RWPE2 (cell line): ENCODE measurements around the gene PADI3.

Experiments
- ATAC-seq: fragments of 200-7000 bp; cut with Tn5 transposase; 3 replicates; pipeline ENCODE4 v1.9.1; 2021; ENCODE audit warnings: low read depth
- DNase-seq: peaks from one replicate; pipeline ENCODE4 v3.0.0-alpha.2; 2020; ENCODE audit warnings: low spot score
- H3K27ac ChIP-seq: fragments of 450-650 bp; 2 replicates; pipeline ENCODE4 v1.5.1; 2017; ENCODE audit warnings: mild to moderate bottlenecking; ENCODE audit not compliant: poor library complexity, severe bottlenecking
- H3K27me3 ChIP-seq: fragments of 250-450 bp; sonication (Bioruptor Pico); 2 replicates; pipeline ENCODE4 v1.5.1; 2021; ENCODE audit warnings: mild to moderate bottlenecking, moderate library complexity; ENCODE audit not compliant: insufficient read depth, poor library complexity, severe bottlenecking
- H3K36me3 ChIP-seq: fragments of 250-450 bp; sonication (Bioruptor Pico); 2 replicates; pipeline ENCODE4 v1.5.1; 2020; ENCODE audit warnings: low read depth, mild to moderate bottlenecking, moderate library complexity
- H3K4me1 ChIP-seq: fragments of 250-450 bp; sonication (Bioruptor Pico); 2 replicates; pipeline ENCODE4 v1.5.1; 2021; ENCODE audit warnings: mild to moderate bottlenecking, moderate library complexity; ENCODE audit not compliant: insufficient read depth, poor library complexity, severe bottlenecking
- H3K4me3 ChIP-seq: fragments of 250-450 bp; sonication (Bioruptor Pico); 2 replicates; pipeline ENCODE4 v1.5.1; 2021; ENCODE audit warnings: mild to moderate bottlenecking, moderate library complexity; ENCODE audit not compliant: severe bottlenecking
- H3K9me3 ChIP-seq: fragments of 250-450 bp; sonication (Bioruptor Pico); 2 replicates; pipeline ENCODE4 v1.5.1; 2021; ENCODE audit warnings: mild to moderate bottlenecking, moderate library complexity; ENCODE audit not compliant: severe bottlenecking
- TF ChIP-seq, protein P1 (sequence below): fragments of 450-650 bp; IDR thresholded peaks from one replicate; pipeline ENCODE4 v1.5.1; 2017; ENCODE audit warnings: mild to moderate bottlenecking, moderate library complexity; ENCODE audit not compliant: poor library complexity, severe bottlenecking

Gene PADI3

GRCh38 chr1:17213782-17214148, 35.1 kb upstream of the PADI3 start:
- H3K27me3 ChIP-seq, result no peaks in the 10 kb centered on the region
- TF ChIP-seq, protein P1, sequence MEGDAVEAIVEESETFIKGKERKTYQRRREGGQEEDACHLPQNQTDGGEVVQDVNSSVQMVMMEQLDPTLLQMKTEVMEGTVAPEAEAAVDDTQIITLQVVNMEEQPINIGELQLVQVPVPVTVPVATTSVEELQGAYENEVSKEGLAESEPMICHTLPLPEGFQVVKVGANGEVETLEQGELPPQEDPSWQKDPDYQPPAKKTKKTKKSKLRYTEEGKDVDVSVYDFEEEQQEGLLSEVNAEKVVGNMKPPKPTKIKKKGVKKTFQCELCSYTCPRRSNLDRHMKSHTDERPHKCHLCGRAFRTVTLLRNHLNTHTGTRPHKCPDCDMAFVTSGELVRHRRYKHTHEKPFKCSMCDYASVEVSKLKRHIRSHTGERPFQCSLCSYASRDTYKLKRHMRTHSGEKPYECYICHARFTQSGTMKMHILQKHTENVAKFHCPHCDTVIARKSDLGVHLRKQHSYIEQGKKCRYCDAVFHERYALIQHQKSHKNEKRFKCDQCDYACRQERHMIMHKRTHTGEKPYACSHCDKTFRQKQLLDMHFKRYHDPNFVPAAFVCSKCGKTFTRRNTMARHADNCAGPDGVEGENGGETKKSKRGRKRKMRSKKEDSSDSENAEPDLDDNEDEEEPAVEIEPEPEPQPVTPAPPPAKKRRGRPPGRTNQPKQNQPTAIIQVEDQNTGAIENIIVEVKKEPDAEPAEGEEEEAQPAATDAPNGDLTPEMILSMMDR, result no peak
- no peaks in the 10 kb centered on the region for H3K36me3 ChIP-seq
- H3K4me3 ChIP-seq, result no peak overlapping the region
- no peak for ATAC-seq
- H3K4me1 ChIP-seq, result peaks cover 58% of the 10 kb centered on the region
- no peak for DNase-seq
- peak overlapping the region; percentile 91 for H3K27ac ChIP-seq
- no peaks in the 10 kb centered on the region for H3K9me3 ChIP-seq

DNA sequence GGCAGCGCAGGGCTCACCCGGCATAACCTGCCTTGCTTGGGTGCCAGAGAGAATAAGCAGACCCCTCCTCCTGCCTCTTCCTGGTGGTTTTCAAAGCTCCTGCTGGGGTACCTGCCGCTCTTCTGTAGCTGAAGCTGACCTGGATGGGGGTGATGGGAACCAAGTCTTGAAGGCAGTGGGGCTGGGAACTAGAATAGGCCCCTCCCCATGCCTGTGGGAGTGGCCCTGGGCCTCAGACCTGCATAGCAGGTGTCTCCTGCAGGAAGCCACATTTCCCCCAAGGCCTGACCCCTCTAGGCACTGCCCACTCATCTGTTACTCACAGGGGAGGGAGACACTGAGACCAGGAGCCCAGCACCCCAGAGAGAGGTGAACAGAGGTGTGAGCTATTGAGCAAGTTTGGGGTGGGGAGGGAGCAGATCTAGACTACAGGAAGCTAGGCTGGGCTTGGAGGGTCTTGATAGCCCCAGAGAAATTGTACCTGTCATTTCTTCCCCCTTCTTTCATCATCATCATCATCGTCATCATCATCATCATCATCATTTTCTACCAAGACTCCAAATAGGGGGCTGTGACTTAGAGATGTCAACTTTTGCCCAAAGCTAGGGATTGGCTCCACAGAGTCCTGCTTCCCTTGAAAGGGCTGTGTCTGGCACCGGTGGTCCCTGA, 33.9 kb upstream of the PADI3 start:
- ATAC-seq (peak; percentile 87), DNase-seq (peak; percentile 89)
- H3K4me3 ChIP-seq, result peak overlapping the region; percentile 23
- peak overlapping the region; percentile 91 for H3K27ac ChIP-seq
- H3K9me3 ChIP-seq, result no peaks in the 10 kb centered on the region
- TF ChIP-seq, protein P1, result no peak
- no peaks in the 10 kb centered on the region for H3K27me3 ChIP-seq
- peaks cover 46% of the 10 kb centered on the region for H3K4me1 ChIP-seq
- no peaks in the 10 kb centered on the region for H3K36me3 ChIP-seq

GRCh38 chr1:17215545-17215890, 33.4 kb upstream of the PADI3 start:
- Histone ChIP-seq H3K27me3 (no peaks in the 10 kb centered on the region), H3K4me1 (peaks cover 41% of the 10 kb centered on the region), H3K9me3 (no peaks in the 10 kb centered on the region), H3K4me3 (no peak overlapping the region), H3K27ac (peak overlapping the region; percentile 91), H3K36me3 (no peaks in the 10 kb centered on the region)
- ATAC-seq (peak; percentile 66), DNase-seq (peak; percentile 92)
- TF ChIP-seq, protein P1, result no peak

DNA sequence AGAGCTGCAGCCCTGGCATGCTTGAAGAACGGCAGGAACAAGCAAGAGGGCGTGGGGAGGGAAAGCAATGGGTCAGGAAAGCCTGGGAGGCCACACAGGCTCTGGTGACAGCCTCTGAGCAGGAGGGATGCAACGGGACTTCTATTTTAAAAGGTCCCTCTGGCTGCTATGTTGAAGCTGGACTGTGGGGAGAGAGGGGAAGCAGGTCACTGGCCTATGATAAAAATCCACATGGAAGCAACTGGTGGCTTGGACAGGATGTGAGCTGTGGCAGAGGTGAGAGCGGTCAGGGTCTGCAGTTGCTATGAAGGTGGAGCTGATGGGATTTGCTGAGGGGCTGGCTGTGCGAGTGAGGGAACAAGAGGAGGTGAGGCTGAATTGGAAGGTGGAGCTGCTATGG, 32.8 kb upstream of the PADI3 start:
- Histone ChIP-seq H3K9me3 (no peaks in the 10 kb centered on the region), H3K36me3 (no peaks in the 10 kb centered on the region), H3K27ac (peak overlapping the region; percentile 91), H3K27me3 (no peaks in the 10 kb centered on the region), H3K4me3 (no peak overlapping the region), H3K4me1 (peaks cover 41% of the 10 kb centered on the region)
- DNase-seq (no peak), ATAC-seq (no peak)
- TF ChIP-seq, protein P1, result no peak

DNA sequence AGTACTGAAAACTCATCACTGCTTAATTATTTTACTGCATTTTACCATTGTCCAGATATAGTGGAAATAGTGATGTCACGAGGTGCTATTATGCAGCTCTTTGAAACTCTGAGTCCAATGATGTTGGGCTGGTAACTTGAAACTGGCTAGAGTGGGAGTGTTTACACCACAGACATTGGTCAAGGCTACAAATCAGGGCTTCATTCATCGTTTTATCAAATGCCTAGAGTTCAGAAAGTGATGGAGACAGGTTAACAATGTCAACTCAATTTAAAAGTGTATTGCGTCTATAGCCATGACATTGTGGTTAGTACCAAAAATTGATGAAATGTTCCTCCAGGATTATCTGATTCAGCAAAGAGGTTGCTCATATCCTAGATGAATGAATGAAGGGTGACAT, 31.3 kb upstream of the PADI3 start:
- ATAC-seq (no peak), DNase-seq (no peak)
- H3K4me3 ChIP-seq, result no peak overlapping the region
- H3K27ac ChIP-seq, result peak overlapping the region; percentile 91
- no peaks in the 10 kb centered on the region for H3K36me3 ChIP-seq
- H3K27me3 ChIP-seq, result no peaks in the 10 kb centered on the region
- TF ChIP-seq, protein P1, result no peak
- H3K4me1 ChIP-seq, result peaks cover 33% of the 10 kb centered on the region
- no peaks in the 10 kb centered on the region for H3K9me3 ChIP-seq
